Measurements from ENCODE around the gene KRTAP29-1. TPM values are rescaled to one million over a fixed set of nuclear protein-coding genes. Genes with fewer than 3 reads are reported as not detected.

The KRTAP29-1 gene
- total RNA-seq, 4 donors from 2014 or later = 2.5 TPM; not detected in 3

DNA sequence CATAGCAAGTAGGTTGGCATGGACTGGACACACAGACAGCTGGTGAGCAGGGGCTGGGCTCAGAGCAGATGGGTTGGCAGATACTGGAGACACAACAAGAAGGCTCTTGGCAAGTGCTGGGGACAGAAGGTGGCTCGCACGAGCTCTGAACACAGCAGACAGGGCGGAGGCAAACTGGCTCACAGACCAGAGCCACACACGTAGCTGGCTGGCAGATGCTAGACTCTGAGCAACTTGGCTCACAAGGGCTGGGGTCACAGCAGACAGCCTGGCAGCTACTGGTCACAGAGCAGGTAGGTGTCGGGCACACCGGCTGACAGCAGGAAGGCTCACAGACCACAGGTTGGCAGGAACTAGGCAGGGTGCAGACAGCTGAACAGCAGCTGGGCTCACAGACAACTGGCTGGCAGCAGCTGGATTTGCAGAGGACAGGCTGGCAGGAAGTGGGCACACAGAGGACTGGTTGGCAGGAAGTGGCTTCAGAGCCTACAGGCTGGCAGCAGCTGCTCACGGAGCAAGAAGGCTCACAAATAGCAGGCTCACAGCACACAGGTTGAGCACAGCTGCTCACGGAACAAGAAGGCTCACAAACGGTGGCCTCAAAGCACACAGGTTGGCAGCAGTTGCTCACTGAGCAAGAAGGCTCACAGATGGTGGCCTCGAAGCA is 5.7 kb upstream of the KRTAP29-1 start:
- H3K4me3 ChIP-seq (ENCODE audit: low read depth, poor library complexity, severe bottlenecking) = no peak overlapping the region
- DNase-seq (ENCODE audit: low spot score in 2 of 2) = no peak

DNA sequence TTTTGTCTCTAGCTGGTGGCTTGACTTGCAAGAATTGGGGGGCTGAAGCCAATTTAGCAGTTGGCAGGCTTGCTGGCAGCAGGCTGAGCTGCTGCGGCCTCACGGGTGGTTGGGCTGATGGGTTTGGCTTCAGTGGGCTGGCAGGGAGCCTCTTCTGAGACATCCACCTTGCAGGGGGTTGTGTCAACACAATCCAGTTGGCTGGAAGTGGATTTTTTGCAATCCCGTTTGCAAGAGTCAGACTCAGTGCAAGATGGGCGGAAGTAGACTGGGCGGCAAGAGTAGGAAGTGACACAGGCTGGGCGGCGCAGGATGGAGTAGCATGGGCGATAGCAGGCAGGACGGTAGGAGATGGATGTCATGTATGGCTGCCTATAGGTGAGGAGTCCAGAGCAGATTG is 5.0 kb upstream of the KRTAP29-1 start:
- intact Hi-C loops (cut with DNase I; ENCODE audit: low total_unique reads) = no loop called here
- H3K4me3 ChIP-seq (ENCODE audit: low read depth, poor library complexity, severe bottlenecking) = no peak overlapping the region
- WGBS, 2 donors = 61 to 70% methylated on average over 9 of the region's 9 CpGs
- DNase-seq (ENCODE audit: low spot score in 2 of 2) = no peak
- TF ChIP-seq POLR2A (IDR thresholded peaks at IDR 0.05) = no peak
- TF ChIP-seq CTCF (IDR thresholded peaks at IDR 0.05) = no peak

More for the DNA sequence above, 5.7 kb upstream of the KRTAP29-1 start:
- TF ChIP-seq POLR2A (IDR thresholded peaks at IDR 0.05) (no peak), CTCF (IDR thresholded peaks at IDR 0.05) (no peak)
- 11 to 16% methylated on average over 9 to 10 of the region's 10 CpGs for WGBS, 2 donors
- intact Hi-C loops (cut with DNase I; ENCODE audit: low total_unique reads) = no loop called here

GRCh38 chr17:41304091-41304490 is 1.4 kb upstream of the KRTAP29-1 start:
- H3K4me3 ChIP-seq (ENCODE audit: low read depth, poor library complexity, severe bottlenecking) = no peak overlapping the region
- 70 to 72% methylated on average over 12 of the region's 12 CpGs for WGBS, 2 donors
- intact Hi-C loops (cut with DNase I; ENCODE audit: low total_unique reads) = no loop called here
- TF ChIP-seq CTCF (IDR thresholded peaks at IDR 0.05) = no peak
- TF ChIP-seq POLR2A (IDR thresholded peaks at IDR 0.05) = no peak
- DNase-seq (ENCODE audit: low spot score in 2 of 2) = no peak

DNA sequence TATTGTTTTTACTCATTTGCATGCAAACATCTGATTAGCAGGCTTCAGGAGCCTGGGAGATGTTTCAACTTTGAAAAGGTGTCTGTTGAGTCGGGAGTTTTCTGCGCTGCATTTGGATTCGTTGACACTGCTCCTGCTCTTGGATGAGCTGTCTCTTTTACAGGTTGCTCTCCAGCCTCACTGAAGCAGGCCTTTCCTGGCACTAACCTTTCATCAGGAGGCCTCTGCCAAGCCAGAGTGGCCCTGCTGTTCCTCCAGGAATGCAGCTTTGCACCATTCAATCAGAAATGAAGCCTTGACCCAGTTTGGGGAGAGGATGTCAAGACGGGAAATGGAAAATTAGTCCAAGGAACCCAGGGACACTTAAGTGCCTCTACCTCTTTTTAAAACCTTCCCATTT is 330 bp upstream of the KRTAP29-1 start:
- no peak overlapping the region for H3K4me3 ChIP-seq (ENCODE audit: low read depth, poor library complexity, severe bottlenecking)
- no peak for TF ChIP-seq POLR2A (IDR thresholded peaks at IDR 0.05)
- no peak for TF ChIP-seq CTCF (IDR thresholded peaks at IDR 0.05)
- DNase-seq (ENCODE audit: low spot score in 2 of 2) = no peak
- intact Hi-C loops (cut with DNase I; ENCODE audit: low total_unique reads) = no loop called here
- 60 to 64% methylated on average over 4 of the region's 4 CpGs for WGBS, 2 donors

DNA sequence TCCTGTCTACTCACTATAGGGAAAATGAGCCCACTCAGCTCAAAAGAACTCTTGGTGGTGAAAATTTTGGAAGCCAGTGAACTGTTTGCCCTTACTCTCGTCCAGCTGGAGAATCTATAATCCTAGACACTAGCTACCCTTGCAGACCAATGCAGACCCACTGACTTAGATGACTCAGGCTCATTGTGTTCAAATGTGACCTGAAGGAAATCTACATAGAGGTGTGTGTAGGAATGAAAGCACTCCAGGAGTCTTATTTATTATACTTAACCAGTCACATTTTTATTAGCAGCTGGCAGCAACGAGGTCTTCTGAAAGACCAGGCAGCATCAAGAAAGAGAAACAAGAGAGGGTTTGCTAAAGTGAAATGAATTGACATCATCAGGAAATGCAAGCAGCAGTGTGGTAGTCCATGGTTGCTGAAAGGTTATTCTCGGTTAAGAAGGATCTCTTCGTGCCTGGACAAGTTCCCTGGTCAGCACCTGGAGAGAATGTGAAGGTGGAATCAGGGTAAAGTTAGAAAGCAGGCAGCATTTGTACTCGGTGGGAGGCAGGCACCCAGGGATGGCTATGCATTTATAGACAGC is 1.4 kb downstream of the KRTAP29-1 start:
- intact Hi-C loops (cut with DNase I; ENCODE audit: low total_unique reads) = no loop called here
- no peak overlapping the region for H3K4me3 ChIP-seq (ENCODE audit: low read depth, poor library complexity, severe bottlenecking)
- WGBS, 2 donors = 50 to 56% methylated on average over 5 of the region's 5 CpGs
- TF ChIP-seq POLR2A (IDR thresholded peaks at IDR 0.05) (no peak), CTCF (IDR thresholded peaks at IDR 0.05) (no peak)
- no peak for DNase-seq (ENCODE audit: low spot score in 2 of 2)
